ENCODE measurements around the gene PRM1. TPM values are rescaled to one million over a fixed set of nuclear protein-coding genes. Genes with fewer than 3 reads are reported as not detected.

PRM1 gene
- total and polyA plus RNA-seq, 2 of the 4 experiments (the other 2 are of a cell fraction): not detected

GRCh38 chr16:11236461-11237254, 44.5 kb downstream of the PRM1 start:
- Histone ChIP-seq H2AK5ac (ENCODE audit: low read depth, low read length) (peak overlapping the region; percentile 5; the same call in 1 of the 2 replicates), H2BK120ac (ENCODE audit: low read depth, low read length) (no peak overlapping the region), H4K20me1 (ENCODE audit: insufficient read depth, low read length) (no peaks in the 10 kb centered on the region), H3K4me3 (ENCODE audit: insufficient read depth, low read depth, low read length) (no peak overlapping the region), H3K4me1 (ENCODE audit: control insufficient read depth, insufficient read depth, low read length) (peaks cover 4% of the 10 kb centered on the region; the same call in 1 of the 2 replicates), H2BK5ac (ENCODE audit: low read depth, low read length, poor library complexity, severe bottlenecking) (no peak overlapping the region), H2BK20ac (ENCODE audit: low read depth, low read length) (0 out of 2 replicates have a peak overlapping the region, but pooled peaks have one; percentile 14), H3K18ac (ENCODE audit: low read depth, low read length) (no peak overlapping the region), H3K23ac (ENCODE audit: low read depth, low read length) (no peak overlapping the region), H3K9ac (ENCODE audit: low read depth, low read length) (no peak overlapping the region), H3K14ac (replicated peaks; ENCODE audit: low read depth, low read length) (no peak overlapping the region; the same call in 1 of the 2 replicates), H3K36me3 (ENCODE audit: control insufficient read depth, insufficient read depth, low read length) (no peaks in the 10 kb centered on the region), H2AK9ac (replicated peaks; ENCODE audit: low read depth, low read length, poor library complexity) (no peak overlapping the region), H4K8ac (ENCODE audit: low read depth in 2 of 2, low read length in 2 of 2) (no peak overlapping the region), H4K91ac (ENCODE audit: insufficient read depth, low read depth, low read length) (no peak overlapping the region), H3K79me1 (ENCODE audit: low read depth in 1 of 2, low read length in 2 of 2) (no peaks in the 10 kb centered on the region), H2AFZ (replicated peaks; ENCODE audit: low read length, poor library complexity) (peak overlapping the region; percentile 41), H2BK15ac (ENCODE audit: low read depth, low read length) (no peak overlapping the region), H3K4me2 (ENCODE audit: low read depth, low read length) (no peak overlapping the region), H3K9me1 (ENCODE audit: insufficient read depth, low read length) (no peaks in the 10 kb centered on the region; the same call in 1 of the 2 replicates), H3K27ac (ENCODE audit: insufficient read depth, low read length) (no peak overlapping the region), H3K9me3 (ENCODE audit: control insufficient read depth, insufficient read depth, low read length) (no peaks in the 10 kb centered on the region), H3K56ac (ENCODE audit: extremely low read depth, insufficient read depth, low read length) (no peak overlapping the region), H3K27me3 (ENCODE audit: control insufficient read depth, insufficient read depth, low read length) (no peaks in the 10 kb centered on the region), H4K5ac (ENCODE audit: low read depth, low read length) (no peak overlapping the region), H3K4ac (ENCODE audit: low read depth, low read length) (no peak overlapping the region)
- dilution Hi-C loops (cut with HindIII; ENCODE audit: low sequenced_read_pairs, unreplicated experiment): no loop called here
- intact Hi-C loops (cut with micrococcal nuclease): no loop called here
- POLR2A ChIA-PET (ENCODE audit: unreplicated experiment): no interaction called here
- BruUV-seq (replicated peaks): no TSS peak
- TF ChIP-seq CTCF (conservative IDR thresholded peaks at IDR 0.05; ENCODE audit: low read depth, low read length) (no peak), CEBPB (IDR thresholded peaks at IDR 0.05; ENCODE audit: low read depth, low read length) (peak; percentile 35; the same call in 1 of the 2 replicates)
- ATAC-seq (ENCODE audit: low read depth) (no peak), DNase-seq (no peak)
- in situ Hi-C loops (cut with MboI; ENCODE audit: low sequenced_read_pairs): no loop called here
- WGBS, 2 experiments (ENCODE audit: extremely low coverage in 2 of 2, insufficient read length in 1 of 2): 91% methylated on average over 6 of the region's 10 CpGs; no CpG with 5 or more reads in 1 of the 2 experiments
- CTCF ChIA-PET: no interaction called here
